HG03520 (cell line): ENCODE data around the gene GALNT18.

Source experiments
- ATAC-seq: cut with Tn5 transposase; IDR thresholded peaks from one replicate; pipeline ENCODE4 v1.9.1; 2021; ENCODE audit warnings: mild to moderate bottlenecking, moderate library complexity; ENCODE audit not compliant: unreplicated experiment

GALNT18 gene

DNA sequence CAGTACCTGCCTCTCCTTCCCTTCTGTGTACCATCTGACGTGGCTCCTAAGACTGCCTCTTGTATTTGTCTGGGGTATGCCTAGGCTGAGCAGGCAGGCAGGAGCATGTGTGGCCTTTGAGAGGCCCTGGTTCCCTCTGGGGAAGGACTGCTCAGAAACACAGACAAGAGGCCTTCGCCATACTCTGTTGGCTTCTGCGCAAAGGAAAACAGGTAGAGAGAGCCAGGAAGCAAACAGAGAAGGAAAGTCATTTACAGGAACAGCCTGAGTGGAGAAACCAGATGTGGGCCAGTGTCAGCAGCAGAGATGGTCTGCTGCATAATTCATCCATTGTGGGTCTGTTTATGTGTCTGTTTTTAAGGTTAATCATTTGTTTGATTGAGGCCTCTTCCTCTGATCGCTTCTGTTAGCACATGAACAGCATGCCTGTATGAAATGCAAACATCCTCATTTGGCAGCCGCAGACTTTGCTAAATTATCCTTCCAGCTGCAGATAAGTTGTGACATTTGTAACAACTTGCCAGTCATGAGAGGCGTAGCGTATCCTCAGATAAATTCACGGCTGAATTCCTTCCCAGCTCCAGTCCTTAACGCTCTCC, 119.4 kb downstream of the GALNT18 start:
- no peak for ATAC-seq

DNA sequence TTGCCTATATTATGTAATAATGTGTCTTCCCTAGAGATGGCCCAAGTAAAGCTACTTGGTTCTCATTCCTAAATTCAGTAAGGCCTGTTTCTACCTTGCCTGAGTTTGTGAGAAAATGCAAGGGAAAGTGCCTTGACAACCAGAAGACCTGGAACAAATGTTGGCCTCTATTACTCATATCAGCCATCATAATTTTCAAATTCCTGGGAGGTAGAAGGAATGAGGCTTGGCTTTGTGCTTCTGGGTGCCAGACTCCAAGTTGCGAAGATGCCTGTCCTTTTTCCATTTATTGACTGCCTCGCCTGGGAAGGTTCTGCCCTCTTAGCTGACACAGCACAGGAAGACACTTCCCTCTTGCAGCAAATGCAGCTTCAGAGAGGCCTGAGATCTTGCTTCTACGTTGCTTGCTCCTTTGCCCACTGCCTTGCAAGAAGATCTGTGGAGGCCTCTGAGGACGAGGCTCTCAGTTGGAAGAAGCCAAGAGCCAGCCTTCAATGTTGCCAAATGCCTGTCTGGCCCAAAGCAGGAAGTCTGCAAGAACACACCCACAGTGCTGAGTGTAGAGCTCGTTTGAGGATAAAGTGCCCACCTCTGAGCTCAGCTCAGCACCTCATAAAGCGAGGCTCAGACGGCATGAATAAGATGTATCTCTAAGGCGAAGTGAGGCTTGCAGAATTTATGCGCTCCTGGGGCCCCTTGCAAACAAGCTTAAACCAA, 120.1 kb downstream of the GALNT18 start:
- ATAC-seq, result no peak

DNA sequence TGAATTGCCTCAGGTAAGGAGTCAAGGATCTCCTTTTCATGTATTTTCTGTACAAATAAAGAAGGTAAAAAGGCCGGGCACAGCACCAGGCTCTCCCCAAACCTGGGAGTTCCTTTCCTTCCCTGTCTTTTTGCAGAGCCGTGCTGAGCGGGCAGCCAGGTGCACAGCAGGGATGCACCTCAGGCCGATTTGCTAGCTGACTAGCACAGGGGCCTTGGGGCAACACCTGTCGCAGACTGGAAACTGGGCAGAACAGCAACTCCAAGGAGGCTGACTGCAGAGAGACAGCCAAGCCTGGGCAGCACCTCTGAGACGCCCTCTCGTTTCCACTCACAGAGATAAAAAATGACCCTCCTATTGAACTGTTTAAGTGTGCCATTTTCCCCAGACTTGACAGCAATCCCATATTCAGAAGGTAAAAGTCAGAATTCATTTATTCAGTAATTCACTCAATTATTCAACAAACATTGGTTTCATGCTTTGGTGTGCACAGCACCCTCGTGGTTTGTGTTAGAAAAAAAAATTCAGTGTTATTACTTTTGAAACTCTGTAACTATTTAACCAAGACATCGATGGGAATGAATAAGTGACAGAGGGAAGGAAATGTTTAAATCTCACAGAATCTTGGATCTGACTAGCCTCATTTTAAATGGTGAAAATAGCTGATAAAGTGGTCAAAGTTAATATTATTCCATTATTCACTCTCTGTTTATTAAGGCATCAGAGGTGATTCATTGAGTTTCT, 120.9 kb downstream of the GALNT18 start:
- ATAC-seq, result no peak

DNA sequence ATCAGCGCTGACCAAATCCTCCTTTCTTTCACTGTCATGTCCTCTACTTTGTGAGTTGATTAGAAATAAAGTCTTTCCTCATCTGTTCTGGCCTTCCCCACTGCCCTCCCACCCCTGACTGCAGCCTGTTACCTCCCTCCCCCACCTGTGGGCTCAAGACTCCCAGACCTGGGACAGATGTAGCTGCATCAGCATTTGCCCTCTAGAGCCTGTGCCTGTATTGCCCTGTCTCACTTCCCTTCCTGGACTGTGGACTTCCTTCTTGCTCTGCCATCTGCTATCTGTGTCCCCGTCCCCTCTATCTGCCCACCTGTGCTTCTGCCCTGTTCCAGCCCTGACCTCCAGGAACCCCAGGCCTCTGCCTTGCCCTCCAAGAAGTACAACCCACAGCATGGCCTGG, 122.5 kb downstream of the GALNT18 start:
- no peak for ATAC-seq

DNA sequence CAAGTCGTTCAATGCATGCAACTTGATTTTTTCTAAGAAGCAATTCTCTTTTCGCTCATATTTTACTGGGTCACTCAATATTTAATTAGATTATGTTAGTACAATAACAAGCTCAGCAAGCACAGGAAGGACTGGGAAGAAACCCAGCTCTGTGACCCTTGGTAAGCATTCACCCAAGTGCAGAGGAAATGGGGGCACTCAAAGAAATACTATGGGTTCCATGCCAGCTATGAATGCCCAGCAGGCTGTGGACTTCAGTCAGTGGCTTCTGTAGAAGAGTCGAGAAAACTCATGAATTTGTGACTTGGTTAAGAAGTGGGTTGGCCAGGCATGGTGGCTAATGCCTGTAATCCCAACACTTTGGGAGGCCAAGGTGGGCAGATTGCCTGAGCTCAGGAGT, 123.6 kb downstream of the GALNT18 start:
- no peak for ATAC-seq

DNA sequence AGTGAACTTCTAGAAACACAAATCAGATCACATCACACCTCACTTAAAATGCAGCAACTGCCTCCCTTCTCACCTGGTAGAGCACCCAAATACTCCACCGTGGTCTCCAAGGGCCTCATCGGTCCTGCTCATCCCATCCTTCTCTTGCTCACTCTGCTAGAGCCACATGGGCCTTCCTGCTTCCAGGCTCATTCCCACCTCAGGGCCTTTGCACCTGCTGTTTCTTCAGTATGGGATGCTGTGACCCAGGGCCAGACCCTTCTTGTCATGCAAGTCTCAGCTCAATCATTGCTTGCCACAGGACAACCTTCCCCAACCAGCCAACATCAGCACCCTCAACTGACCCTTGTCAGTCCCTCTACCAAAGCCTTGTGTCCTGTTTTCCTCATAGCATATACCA, 124.9 kb downstream of the GALNT18 start:
- ATAC-seq, result no peak

DNA sequence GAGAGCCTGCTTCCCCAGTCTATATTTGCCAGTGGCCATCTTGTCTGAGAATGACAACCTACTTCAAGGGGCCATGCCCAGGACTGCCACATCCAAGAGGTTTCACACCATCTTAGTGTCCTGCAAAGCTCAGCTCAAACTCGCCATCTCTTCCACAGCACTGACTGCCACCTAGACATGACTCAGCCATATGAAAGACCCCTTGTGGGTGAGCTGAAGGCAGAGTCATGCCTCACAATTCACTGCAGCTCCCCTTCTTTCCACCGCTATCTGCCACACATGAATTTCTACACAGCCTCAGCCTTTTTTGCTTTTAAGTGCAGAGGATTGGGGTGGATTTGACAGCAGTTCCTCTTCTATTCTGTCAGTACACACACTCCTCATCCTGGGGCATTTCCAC, 127.5 kb downstream of the GALNT18 start:
- no peak for ATAC-seq

DNA sequence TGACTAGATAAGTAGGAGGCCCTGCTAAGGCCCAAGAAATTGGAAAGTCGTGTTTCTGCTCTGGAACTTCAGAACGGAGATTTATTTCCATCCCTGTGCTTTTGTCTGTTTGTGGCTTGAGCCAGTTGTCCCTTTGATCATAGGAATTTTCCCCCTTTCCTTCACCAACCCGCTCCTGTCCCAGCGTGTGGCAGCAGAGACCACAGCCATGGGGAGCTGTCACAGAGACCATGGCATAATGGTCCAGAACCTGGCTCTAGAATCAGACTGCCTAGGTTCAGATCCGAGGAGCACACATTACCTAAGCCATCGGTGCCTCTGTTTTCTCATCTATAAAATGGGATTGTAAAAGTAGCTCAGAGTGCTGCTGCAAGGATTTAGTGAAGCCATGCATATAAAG, 128.1 kb downstream of the GALNT18 start:
- ATAC-seq, result no peak

DNA sequence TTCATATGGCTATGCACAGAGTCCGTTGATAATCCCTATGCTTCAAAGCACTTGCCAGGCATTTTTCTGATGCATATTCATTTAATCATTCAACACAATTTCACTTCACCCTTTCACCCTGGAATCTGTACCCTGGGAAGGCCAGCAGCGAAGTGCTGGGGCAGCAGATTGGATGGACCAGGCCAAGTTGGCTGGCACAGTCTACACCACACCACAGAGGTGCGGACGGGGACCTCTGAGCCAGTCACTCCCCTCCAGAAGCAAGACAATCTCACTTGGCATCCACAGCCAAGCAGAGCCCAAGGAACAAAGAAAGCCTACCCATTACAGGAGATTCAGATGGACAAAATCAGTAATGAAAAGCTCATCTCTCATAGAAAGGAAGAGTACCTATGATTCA, 130.2 kb downstream of the GALNT18 start:
- no peak for ATAC-seq

DNA sequence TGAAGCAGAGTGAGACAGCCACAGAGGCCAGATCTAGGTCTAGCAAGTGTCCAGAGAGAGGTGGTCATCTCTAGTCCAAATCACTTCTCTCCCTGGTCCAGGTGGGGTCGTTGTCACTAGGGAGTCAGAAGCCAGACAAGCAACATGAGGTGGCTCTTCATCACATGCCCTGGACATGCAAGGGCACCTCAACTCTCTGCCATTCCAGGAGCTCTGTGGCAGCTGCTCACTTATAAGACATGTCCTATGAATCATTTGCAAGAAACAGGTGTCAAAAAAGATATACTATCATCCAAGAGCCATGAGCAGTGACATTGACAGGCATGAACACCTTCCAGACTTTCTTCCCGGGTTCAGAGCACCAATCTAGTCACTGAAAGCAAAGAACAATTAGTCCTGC, 130.8 kb downstream of the GALNT18 start:
- ATAC-seq, result no peak

DNA sequence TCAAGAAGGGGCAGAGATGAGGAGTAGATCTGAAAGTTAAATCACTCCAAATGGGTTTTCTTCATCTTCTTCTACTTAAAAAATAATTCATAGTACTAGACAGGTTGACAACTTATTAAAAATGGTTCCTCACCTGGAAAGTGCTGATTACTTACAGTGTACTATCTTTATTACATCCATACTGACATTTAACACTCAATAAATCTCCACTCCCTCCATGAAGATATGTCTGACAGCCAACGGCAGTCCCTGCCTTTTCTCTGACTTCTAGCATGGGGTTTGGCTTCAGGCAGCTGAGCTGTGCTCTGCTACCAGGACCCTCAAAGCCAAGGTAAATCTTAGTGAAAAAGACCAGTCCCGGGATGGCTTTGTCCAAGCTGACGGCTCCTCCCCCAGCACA, 135.4 kb downstream of the GALNT18 start:
- ATAC-seq, result no peak

DNA sequence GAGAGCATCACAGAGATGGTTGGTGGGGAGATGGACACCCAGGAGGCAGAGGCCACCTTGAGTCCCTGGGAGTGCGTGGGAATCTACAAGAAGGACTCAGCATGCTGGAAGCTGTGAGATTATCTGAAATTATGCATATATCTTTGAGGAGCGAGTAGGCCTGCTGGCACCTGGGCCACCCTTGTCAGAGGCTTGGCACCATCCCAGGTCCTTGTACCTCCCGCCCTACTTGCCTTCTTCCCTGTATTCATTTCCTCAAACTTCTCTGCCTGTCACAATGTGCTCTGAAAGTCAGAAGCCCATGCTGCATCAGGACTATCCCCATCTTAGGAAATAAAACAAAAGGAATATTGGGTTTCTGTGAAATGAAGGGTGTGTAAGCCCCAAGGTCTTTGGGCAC, 135.8 kb downstream of the GALNT18 start:
- ATAC-seq, result no peak

DNA sequence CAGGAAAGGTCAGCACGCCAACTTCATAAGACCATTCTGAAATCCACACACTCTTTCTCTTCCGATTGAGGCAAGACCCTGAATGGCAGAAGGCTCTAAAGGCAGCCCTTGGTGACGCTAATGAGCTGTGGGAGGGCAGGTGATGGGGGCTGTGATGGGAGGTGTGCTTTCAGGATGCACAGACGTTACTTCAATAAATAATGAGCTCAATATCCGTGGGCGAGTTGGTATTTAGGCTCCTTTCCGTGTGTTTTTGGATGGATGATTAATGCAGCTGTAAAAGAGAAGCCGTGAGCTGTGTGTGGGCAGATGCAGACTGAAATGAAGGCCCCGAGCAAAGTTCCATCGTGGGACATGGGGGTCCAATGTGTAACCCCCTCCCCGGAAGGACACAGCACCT, 138.2 kb downstream of the GALNT18 start:
- no peak for ATAC-seq

DNA sequence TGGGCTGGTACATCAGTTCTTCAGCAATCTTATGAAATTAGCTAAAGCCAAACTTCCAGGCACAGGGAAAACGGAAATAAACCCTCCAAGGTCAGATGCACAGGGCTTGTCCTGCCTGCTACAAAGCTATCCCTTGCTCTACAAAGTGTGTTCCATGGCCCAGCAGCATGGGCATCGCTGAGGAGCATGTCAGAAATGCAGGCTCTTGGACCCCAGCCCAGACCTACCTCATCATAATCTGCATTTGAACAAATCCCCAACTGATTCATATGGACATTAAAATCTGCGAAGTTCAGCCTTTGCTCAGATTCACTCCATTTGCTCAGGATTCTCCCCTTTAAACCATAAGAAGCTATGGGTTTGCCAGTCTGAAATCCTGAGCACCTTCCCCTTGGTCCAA, 139.1 kb downstream of the GALNT18 start:
- no peak for ATAC-seq

DNA sequence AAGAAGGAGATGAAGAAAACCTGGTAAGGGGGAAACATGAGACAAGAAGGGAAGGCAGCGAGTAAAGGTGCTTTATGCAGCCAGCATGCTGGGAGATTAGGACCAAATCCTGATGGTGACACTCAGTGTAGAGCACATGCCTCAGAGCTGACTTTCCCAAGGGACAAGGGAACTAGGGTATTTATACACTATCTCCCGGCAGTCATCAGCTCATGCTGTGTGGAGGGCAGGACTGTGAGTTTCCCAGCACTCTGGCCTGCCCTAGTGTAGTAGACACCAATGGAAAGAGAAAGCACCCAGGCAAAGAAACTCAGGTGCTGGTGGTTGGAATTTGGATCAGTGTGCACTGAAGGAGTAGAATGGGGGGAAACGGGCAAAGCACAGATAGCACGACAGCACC, 140.4 kb downstream of the GALNT18 start:
- ATAC-seq, result no peak

DNA sequence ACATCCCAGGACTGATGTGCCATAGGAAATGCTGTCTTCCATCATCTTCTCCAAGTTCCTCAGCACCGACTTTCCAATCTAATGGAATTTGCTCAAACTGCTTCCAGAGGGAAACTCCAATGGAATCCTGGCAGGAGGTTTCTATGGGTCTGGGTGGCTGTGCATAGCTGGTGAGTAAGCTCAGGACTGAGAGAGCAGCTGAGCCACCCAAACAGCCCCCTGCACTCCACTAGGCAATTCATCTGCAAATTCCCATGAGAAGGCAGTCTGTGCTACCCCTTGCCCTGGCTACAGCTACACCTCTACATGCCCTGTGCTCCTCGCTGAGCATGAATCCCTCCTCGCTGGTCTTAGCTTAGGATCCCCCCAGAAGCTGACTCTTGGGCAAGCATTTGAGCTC, 140.8 kb downstream of the GALNT18 start:
- no peak for ATAC-seq

DNA sequence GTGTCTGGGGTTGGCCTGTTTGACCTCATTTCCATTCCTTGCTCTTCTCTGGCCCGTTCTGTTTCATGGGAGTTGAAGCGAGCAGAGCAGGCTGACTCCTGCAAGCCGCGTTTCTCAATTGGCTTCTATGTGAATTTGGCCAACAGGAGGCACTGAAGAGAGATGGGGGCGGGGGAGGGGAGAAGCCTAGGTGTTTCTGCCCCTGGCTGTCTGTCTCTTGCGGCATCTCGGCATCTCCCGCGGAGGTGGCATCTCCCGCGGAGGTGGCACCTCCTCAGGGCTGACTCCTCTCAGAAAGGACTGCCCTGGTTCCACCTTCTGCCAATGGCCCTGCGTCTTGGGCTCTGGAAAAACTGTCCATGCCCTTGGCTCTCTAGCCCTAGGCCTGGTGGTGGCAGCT, 143.1 kb downstream of the GALNT18 start:
- no peak for ATAC-seq

DNA sequence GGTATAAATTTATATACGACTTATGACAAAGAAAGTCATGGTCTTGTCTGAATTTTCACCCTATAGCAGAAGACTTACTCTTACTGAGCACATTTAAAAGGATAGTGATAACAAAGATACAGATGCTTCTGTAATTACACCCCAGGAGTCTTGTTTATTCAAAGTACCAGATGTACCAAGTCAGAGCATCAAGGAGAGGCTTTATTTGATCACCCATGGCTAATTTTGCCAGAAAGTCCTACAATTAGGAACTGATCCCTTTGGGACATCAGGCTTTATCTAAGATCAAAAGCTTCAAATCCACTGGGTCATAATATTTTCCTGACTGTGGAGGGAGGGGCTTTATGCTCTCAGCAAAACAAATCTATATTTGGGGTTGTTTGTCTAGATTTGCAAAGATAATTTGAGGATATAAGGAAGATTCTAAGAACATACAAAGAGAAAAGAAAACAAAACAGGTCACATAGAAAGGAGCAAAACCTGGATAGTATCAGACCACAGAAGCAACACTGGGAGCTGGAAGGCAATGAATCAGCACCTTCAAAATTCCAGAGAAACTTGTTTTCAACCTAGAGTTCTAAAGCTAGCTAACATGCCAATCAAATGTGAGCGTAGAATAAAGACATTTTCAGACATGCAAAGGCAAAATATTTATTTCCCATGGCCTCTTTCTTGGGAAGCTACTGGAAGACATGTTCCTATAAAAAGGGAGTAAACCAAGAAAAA, 143.9 kb downstream of the GALNT18 start:
- ATAC-seq, result no peak

DNA sequence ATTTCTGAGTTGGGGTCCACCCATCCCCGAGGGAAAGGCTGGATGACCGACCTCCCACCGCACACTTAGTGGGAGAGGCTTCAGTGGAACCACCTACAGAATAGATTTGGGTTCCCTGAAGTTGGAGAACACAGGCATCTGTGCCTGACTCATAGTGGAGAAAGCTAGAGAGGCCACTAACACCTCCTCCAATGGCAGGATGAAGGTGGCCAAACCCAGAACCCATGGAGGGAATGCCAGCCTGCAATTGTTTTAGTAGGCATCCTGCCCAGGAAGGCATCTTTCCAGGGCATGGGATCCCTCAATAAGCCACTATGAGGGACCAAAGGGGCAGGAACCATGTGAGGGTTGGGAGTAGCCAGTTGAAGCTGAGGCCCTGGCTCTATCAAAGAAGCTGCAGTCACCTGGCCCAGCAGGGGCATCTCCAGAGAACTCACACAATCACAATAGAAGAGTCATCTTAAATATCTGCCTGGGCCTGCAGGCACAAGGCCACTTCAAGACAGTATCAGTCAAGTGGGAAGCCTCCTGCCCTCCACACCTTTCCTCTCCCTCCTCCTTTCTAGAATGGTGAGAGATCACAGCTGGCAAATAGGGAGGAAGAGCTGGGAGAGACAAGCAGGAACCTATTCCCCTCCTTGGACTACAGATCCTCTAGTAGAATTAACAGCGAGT, 144.7 kb downstream of the GALNT18 start:
- no peak for ATAC-seq

DNA sequence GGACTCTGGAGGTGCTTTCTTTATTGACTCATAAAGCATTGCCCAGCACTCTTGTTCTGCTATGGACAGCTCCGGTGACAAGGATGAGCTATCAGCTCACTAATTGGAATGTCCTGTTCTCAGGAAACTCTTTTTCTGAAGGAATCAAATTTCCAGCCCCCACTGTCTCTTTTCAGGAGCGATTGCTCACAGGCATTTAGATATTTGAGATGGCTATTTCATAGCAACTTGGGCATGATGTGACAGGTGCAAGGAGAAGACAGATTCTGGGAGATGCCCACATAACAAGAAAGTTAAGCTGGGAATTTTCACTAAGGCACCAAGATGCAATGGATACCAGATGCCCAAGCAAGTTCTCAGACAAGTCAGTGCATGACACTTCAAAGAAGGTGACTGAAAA, 145.3 kb downstream of the GALNT18 start:
- no peak for ATAC-seq

DNA sequence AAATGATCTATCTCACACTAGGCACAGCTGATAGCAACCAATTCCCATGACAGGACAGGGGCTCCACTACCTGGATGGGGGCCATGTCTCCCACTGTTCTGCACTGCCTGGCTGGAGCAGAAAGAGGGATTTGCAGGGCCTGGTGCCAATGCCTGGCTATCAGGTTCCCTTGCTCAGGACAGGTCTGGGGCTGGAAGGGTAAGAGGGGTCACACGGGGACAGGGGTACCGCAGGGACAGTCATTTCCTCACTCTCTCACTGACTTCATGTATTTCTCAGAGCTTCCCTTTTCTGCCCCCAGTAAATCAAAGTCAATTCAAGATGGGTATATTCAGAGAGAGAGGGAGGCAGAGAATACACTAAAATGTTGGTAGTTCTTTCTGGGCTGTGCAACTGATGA, 149.7 kb downstream of the GALNT18 start:
- no peak for ATAC-seq
